Mesenchymal stem cell (in vitro differentiated cells and primary cell): Measurements from ENCODE around the gene YJU2.

ENCODE experiments used
- DNase-seq: peaks from one replicate; pipeline ENCODE4 v3.0.0-alpha.2; 2013
- H2AFZ ChIP-seq: one replicate; pipeline ENCODE4 v1.6.1; 2013; ENCODE audit warnings: low read depth, mild to moderate bottlenecking, control low read depth, inconsistent platforms, low read length, moderate library complexity
- H2AK5ac ChIP-seq: 2 replicates; pipeline ENCODE4 v1.6.1; 2013; ENCODE audit warnings: low read length, moderate library complexity, mild to moderate bottlenecking, inconsistent platforms; ENCODE audit not compliant: severe bottlenecking
- H2BK120ac ChIP-seq: one replicate; pipeline ENCODE4 v1.6.1; 2013; ENCODE audit warnings: low read depth, mild to moderate bottlenecking, inconsistent platforms, low read length, moderate library complexity
- H2BK12ac ChIP-seq, 2 experiments: one replicate each; pipeline ENCODE4 v1.6.1; 2013; ENCODE audit warnings: inconsistent platforms in 2 of 2, low read length in 2 of 2, mild to moderate bottlenecking in 2 of 2, moderate library complexity in 2 of 2, control low read depth in 1 of 2
- H2BK15ac ChIP-seq: one replicate; pipeline ENCODE4 v1.6.1; 2013; ENCODE audit warnings: mild to moderate bottlenecking, low read depth, inconsistent platforms; ENCODE audit not compliant: poor library complexity, severe bottlenecking
- H2BK5ac ChIP-seq: 2 replicates; pipeline ENCODE4 v1.6.1; 2013; ENCODE audit warnings: low read depth, mild to moderate bottlenecking, low read length, control low read depth, inconsistent platforms; ENCODE audit not compliant: poor library complexity, severe bottlenecking
- H3K14ac ChIP-seq, 2 experiments: one replicate each; pipeline ENCODE4 v1.6.1; 2013; ENCODE audit warnings: inconsistent platforms in 2 of 2, low read length in 2 of 2, control low read depth in 1 of 2, mild to moderate bottlenecking in 1 of 2, moderate library complexity in 1 of 2
- H3K18ac ChIP-seq, 2 experiments: one replicate each; pipeline ENCODE4 v1.6.1; 2013; ENCODE audit warnings: inconsistent platforms in 2 of 2, low read length in 2 of 2, control low read depth in 1 of 2, low read depth in 1 of 2, mild to moderate bottlenecking in 1 of 2
- H3K23ac ChIP-seq, 2 experiments: one replicate each; pipeline ENCODE4 v1.6.1; 2013; ENCODE audit warnings: inconsistent platforms in 2 of 2, low read length in 2 of 2, mild to moderate bottlenecking in 2 of 2, moderate library complexity in 2 of 2, control low read depth in 1 of 2
- H3K27ac ChIP-seq: 2 replicates; pipeline ENCODE4 v1.5.1; 2013; ENCODE audit warnings: mild to moderate bottlenecking, moderate library complexity, low read length, control low read depth, inconsistent platforms; ENCODE audit not compliant: poor library complexity, severe bottlenecking
- H3K27me3 ChIP-seq, 2 experiments: 2 replicates each; pipeline versions ENCODE4 v1.6.1 to v1.7.0; 2013; ENCODE audit warnings: low read length in 2 of 2, mild to moderate bottlenecking in 2 of 2, moderate library complexity in 2 of 2, control low read depth in 1 of 2, inconsistent platforms in 1 of 2; ENCODE audit not compliant: control insufficient read depth in 1 of 2, insufficient read depth in 1 of 2
- H3K36me3 ChIP-seq, 2 experiments: 2 replicates each; pipeline versions ENCODE4 v1.6.1 to v1.7.0; 2013; ENCODE audit warnings: low read length in 2 of 2, control low read depth in 1 of 2, inconsistent platforms in 1 of 2, low read depth in 1 of 2, mild to moderate bottlenecking in 1 of 2; ENCODE audit not compliant: insufficient read depth in 2 of 2, control insufficient read depth in 1 of 2
- H3K4ac ChIP-seq, 2 experiments: one replicate each; pipeline ENCODE4 v1.6.1; 2013; ENCODE audit warnings: inconsistent platforms in 2 of 2, low read length in 2 of 2, mild to moderate bottlenecking in 2 of 2, moderate library complexity in 2 of 2, control low read depth in 1 of 2, low read depth in 1 of 2
- H3K4me1 ChIP-seq: 2 replicates; pipeline ENCODE4 v1.6.1; 2013; ENCODE audit warnings: low read depth, low read length, control low read depth; ENCODE audit not compliant: control insufficient read depth, insufficient read depth
- H3K4me2 ChIP-seq: 2 replicates; pipeline ENCODE4 v1.6.1; 2013; ENCODE audit warnings: low read length, mild to moderate bottlenecking, inconsistent platforms; ENCODE audit not compliant: poor library complexity, severe bottlenecking
- H3K4me3 ChIP-seq, 2 experiments: 2 replicates each; pipeline versions ENCODE4 v1.5.1 to v1.7.0; 2013; ENCODE audit warnings: low read length in 2 of 2, mild to moderate bottlenecking in 2 of 2, control low read depth in 1 of 2, low read depth in 1 of 2; ENCODE audit not compliant: insufficient read depth in 1 of 2
- H3K79me1 ChIP-seq: replicated peaks from 2 replicates; pipeline ENCODE4 v1.6.1; 2013; ENCODE audit warnings: mild to moderate bottlenecking, control low read depth, low read length, inconsistent platforms; ENCODE audit not compliant: poor library complexity, severe bottlenecking
- H3K9ac ChIP-seq: 2 replicates; pipeline ENCODE4 v1.7.0; 2013; ENCODE audit warnings: mild to moderate bottlenecking, low read length, moderate library complexity
- H3K9me3 ChIP-seq: 2 replicates; pipeline ENCODE4 v1.7.0; 2013; ENCODE audit warnings: mild to moderate bottlenecking, low read length; ENCODE audit not compliant: control insufficient read depth
- H4K8ac ChIP-seq: one replicate; pipeline ENCODE4 v1.6.1; 2013; ENCODE audit warnings: inconsistent platforms, mild to moderate bottlenecking, low read length, moderate library complexity
- H4K91ac ChIP-seq: one replicate; pipeline ENCODE4 v1.6.1; 2013; ENCODE audit warnings: mild to moderate bottlenecking, low read length, inconsistent platforms
- WGBS: methylation state at CpG from one replicate; pipeline ENCODE4 v1.1.7; 2013; ENCODE audit warnings: mixed read lengths; 5-methylcytosine and 5-hydroxymethylcytosine counted together

YJU2 gene

DNA sequence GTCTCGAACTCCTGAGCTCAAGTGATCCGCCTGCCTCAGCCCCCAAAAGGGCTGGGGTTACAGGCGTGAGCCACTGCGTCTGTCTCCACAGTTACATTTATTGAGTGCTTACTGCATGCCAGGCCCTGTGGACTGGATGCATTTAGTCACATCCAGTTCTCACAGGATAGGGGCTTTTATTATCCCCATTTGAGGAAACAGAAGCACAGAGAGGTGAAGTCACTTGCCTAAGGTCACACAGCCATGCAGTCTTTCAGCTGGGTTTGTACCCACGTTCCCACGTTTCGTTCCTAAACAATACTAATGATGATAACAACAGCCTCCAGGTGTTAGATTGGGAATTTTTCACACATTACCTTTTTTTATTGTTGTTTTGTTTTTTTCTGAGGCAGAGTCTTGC lies 26.7 kb upstream of the YJU2 start:
- H3K18ac ChIP-seq = no peak overlapping the region
- WGBS = 90% methylated on average over 5 of the region's 7 CpGs
- H4K8ac ChIP-seq = no peak overlapping the region
- no peaks in the 10 kb centered on the region for H3K79me1 ChIP-seq
- H2BK5ac ChIP-seq = no peak overlapping the region
- H3K27me3 ChIP-seq = peaks cover 0 to 9% of the 10 kb centered on the region in 2 experiments
- H2AK5ac ChIP-seq = no peak overlapping the region
- H3K23ac ChIP-seq = no peak overlapping the region
- H2BK120ac ChIP-seq = no peak overlapping the region
- H3K14ac ChIP-seq = no peak overlapping the region
- no peak overlapping the region for H3K9ac ChIP-seq
- H4K91ac ChIP-seq = no peak overlapping the region
- H2AFZ ChIP-seq = no peak overlapping the region
- H3K9me3 ChIP-seq = no peaks in the 10 kb centered on the region
- H2BK12ac ChIP-seq = no peak overlapping the region
- H3K4me3 ChIP-seq = no peak overlapping the region
- no peak overlapping the region for H3K4ac ChIP-seq
- no peak for DNase-seq
- no peak overlapping the region for H2BK15ac ChIP-seq
- peaks cover 19% of the 10 kb centered on the region for H3K4me1 ChIP-seq
- H3K36me3 ChIP-seq = no peaks in the 10 kb centered on the region
- no peak overlapping the region for H3K4me2 ChIP-seq
- H3K27ac ChIP-seq = no peak overlapping the region

DNA sequence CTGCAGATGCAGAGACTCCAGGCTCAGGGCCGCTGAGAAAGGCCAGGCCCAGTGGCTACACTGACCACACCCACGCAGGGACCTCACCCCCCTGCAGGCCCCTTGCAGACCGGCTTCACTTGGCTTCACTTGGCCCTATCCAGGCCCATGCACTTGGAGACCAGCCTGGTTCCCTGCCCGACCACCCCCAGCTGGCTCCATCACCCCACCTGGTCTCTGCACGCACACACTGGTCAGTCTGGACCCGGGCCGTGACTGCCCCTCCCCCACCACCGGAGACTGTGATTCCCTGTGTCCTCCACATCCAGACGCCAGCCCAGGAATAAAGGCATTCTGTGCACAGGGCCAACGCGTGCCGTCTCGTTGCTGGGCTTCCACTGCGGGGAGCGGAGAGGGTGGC lies 22.4 kb upstream of the YJU2 start:
- Histone ChIP-seq H2BK15ac (no peak overlapping the region), H3K4me2 (no peak overlapping the region)

DNA sequence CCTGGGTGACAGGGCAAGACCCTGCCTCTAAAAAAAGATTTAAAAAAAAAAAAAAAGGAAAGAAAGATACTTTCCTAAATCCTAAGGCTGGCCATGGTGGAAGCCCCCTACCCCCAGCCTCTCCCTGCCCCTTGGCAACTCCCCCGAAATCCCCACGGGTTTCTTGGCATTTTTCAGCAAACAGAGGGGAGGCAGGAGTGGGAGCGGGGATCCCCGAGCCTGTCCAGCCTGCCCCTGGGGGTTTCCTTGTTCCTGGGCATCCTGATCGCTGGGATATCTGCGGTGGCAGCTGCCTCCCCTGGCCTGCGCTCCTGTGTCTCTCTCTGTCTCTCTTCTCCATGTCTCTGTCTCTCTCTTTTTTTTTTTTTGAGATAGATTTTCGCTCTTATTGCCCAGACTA lies 21.0 kb upstream of the YJU2 start:
- Histone ChIP-seq H3K27ac (no peak overlapping the region), H2BK120ac (no peak overlapping the region), H2BK12ac (no peak overlapping the region), H2AFZ (no peak overlapping the region), H3K18ac (no peak overlapping the region), H2BK15ac (peak overlapping the region; percentile 55), H3K9ac (no peak overlapping the region), H3K9me3 (no peaks in the 10 kb centered on the region), H2AK5ac (no peak overlapping the region), H3K4me3 (no peak overlapping the region), H3K27me3 (peaks cover 0 to 44% of the 10 kb centered on the region in 2 experiments), H3K79me1 (no peaks in the 10 kb centered on the region), H3K4ac (no peak overlapping the region), H3K23ac (no peak overlapping the region), H3K14ac (no peak overlapping the region), H4K91ac (no peak overlapping the region), H3K4me1 (peaks cover 15% of the 10 kb centered on the region), H3K36me3 (no peaks in the 10 kb centered on the region), H4K8ac (no peak overlapping the region), H2BK5ac (no peak overlapping the region), H3K4me2 (no peak overlapping the region)
- WGBS = 86% methylated on average over 8 of the region's 8 CpGs
- no peak for DNase-seq

More for the DNA sequence above, 22.4 kb upstream of the YJU2 start:
- H3K4me3 ChIP-seq = peak overlapping the region in 1 of 2 experiments; percentile 11
- no peak overlapping the region for H3K9ac ChIP-seq
- no peak overlapping the region for H3K27ac ChIP-seq
- no peak overlapping the region for H3K23ac ChIP-seq
- H3K79me1 ChIP-seq = no peaks in the 10 kb centered on the region
- H2BK120ac ChIP-seq = no peak overlapping the region
- H2BK5ac ChIP-seq = no peak overlapping the region
- peaks cover 0 to 43% of the 10 kb centered on the region in 2 experiments for H3K27me3 ChIP-seq
- peaks cover 17% of the 10 kb centered on the region for H3K4me1 ChIP-seq
- H4K91ac ChIP-seq = no peak overlapping the region
- no peak overlapping the region for H2AK5ac ChIP-seq
- no peak overlapping the region for H3K14ac ChIP-seq
- peak overlapping the region in 1 of 2 experiments; percentile 5 for H3K18ac ChIP-seq
- H3K9me3 ChIP-seq = no peaks in the 10 kb centered on the region
- WGBS = 67% methylated on average over 15 of the region's 15 CpGs
- no peaks in the 10 kb centered on the region for H3K36me3 ChIP-seq
- H3K4ac ChIP-seq = no peak overlapping the region
- H2AFZ ChIP-seq = no peak overlapping the region
- no peak for DNase-seq
- no peak overlapping the region for H2BK12ac ChIP-seq
- H4K8ac ChIP-seq = no peak overlapping the region

DNA sequence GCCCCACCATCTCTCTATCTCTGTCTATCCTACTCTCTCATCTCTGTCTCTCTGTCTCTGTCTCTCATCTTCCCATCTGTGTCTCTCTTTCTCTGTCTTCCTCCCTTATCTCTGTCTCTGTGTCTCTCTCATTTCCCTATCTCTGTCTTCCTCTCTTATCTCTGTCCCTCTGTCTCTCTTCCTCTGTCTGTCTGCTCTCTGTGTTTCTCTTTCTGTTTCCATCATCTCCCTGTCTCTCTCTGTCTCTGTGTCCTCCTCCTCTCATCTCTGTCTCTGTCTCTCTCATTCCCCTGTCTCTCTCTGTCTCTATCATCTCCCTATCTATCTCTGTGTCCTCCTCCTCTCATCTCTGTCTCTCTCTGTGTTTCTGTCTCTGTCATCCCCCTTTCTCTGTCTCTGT lies 19.1 kb upstream of the YJU2 start:
- Histone ChIP-seq H3K27me3 (peaks cover 0 to 39% of the 10 kb centered on the region in 2 experiments), H3K23ac (no peak overlapping the region), H3K79me1 (no peaks in the 10 kb centered on the region), H3K4me2 (no peak overlapping the region), H3K14ac (peak overlapping the region in 1 of 2 experiments; percentile 31), H4K8ac (no peak overlapping the region), H2AK5ac (peak overlapping the region; percentile 1), H2BK120ac (no peak overlapping the region), H3K9ac (no peak overlapping the region), H3K4me1 (peaks cover 13% of the 10 kb centered on the region), H3K27ac (no peak overlapping the region), H2BK5ac (no peak overlapping the region), H2AFZ (no peak overlapping the region), H3K9me3 (no peaks in the 10 kb centered on the region), H3K36me3 (no peaks in the 10 kb centered on the region), H4K91ac (no peak overlapping the region), H2BK15ac (no peak overlapping the region), H2BK12ac (peak overlapping the region; percentile 38), H3K4ac (peak overlapping the region in 1 of 2 experiments; percentile 49), H3K18ac (no peak overlapping the region), H3K4me3 (no peak overlapping the region)
- no peak for DNase-seq
